ENCODE results near the gene HES2. TPM values are rescaled to one million over a fixed set of nuclear protein-coding genes. Genes with fewer than 3 reads are reported as not detected.

HES2 gene
- total and polyA plus RNA-seq, 2 of the 4 experiments (the other 2 are of a cell fraction): not detected

GRCh38 chr1:6467744-6468688, 48.3 kb upstream of the HES2 start:
- Histone ChIP-seq H2BK15ac (ENCODE audit: low read depth, low read length) (no peak overlapping the region), H2AK9ac (replicated peaks; ENCODE audit: low read depth, low read length, poor library complexity) (no peak overlapping the region), H3K9me1 (ENCODE audit: insufficient read depth, low read length) (no peaks in the 10 kb centered on the region), H3K4me1 (ENCODE audit: control insufficient read depth, insufficient read depth, low read length) (no peaks in the 10 kb centered on the region), H3K79me1 (ENCODE audit: low read depth in 1 of 2, low read length in 2 of 2) (no peaks in the 10 kb centered on the region), H4K5ac (ENCODE audit: low read depth, low read length) (no peak overlapping the region), H3K27ac (ENCODE audit: insufficient read depth, low read length) (no peak overlapping the region), H3K9me3 (ENCODE audit: control insufficient read depth, insufficient read depth, low read length) (no peaks in the 10 kb centered on the region), H4K20me1 (ENCODE audit: insufficient read depth, low read length) (no peaks in the 10 kb centered on the region; the same call in 1 of the 2 replicates), H3K18ac (ENCODE audit: low read depth, low read length) (no peak overlapping the region), H3K23ac (ENCODE audit: low read depth, low read length) (no peak overlapping the region), H4K8ac (ENCODE audit: low read depth in 2 of 2, low read length in 2 of 2) (no peak overlapping the region), H3K4me2 (ENCODE audit: low read depth, low read length) (no peak overlapping the region), H2BK120ac (ENCODE audit: low read depth, low read length) (no peak overlapping the region), H2AK5ac (ENCODE audit: low read depth, low read length) (no peak overlapping the region), H3K56ac (ENCODE audit: extremely low read depth, insufficient read depth, low read length) (no peak overlapping the region), H4K91ac (ENCODE audit: insufficient read depth, low read depth, low read length) (no peak overlapping the region), H2AFZ (replicated peaks; ENCODE audit: low read length, poor library complexity) (no peak overlapping the region), H3K14ac (replicated peaks; ENCODE audit: low read depth, low read length) (no peak overlapping the region), H2BK20ac (ENCODE audit: low read depth, low read length) (no peak overlapping the region), H3K36me3 (ENCODE audit: control insufficient read depth, insufficient read depth, low read length) (peaks cover 42% of the 10 kb centered on the region), H3K4me3 (ENCODE audit: insufficient read depth, low read depth, low read length) (no peak overlapping the region), H3K9ac (ENCODE audit: low read depth, low read length) (no peak overlapping the region), H2BK5ac (ENCODE audit: low read depth, low read length, poor library complexity, severe bottlenecking) (no peak overlapping the region), H3K4ac (ENCODE audit: low read depth, low read length) (no peak overlapping the region), H3K27me3 (ENCODE audit: control insufficient read depth, insufficient read depth, low read length) (no peaks in the 10 kb centered on the region)
- ChIA-PET POLR2A (ENCODE audit: unreplicated experiment) (no interaction called here), CTCF (no interaction called here)
- DNase-seq (no peak), ATAC-seq (ENCODE audit: low read depth) (no peak)
- WGBS, 2 experiments (ENCODE audit: extremely low coverage in 2 of 2, insufficient read length in 1 of 2): 90% methylated on average over 9 of the region's 30 CpGs; no CpG with 5 or more reads in 1 of the 2 experiments
- in situ Hi-C loops (cut with MboI; ENCODE audit: low sequenced_read_pairs): no loop called here
- TF ChIP-seq CHD1 (IDR thresholded peaks at IDR 0.05; ENCODE audit: low read depth, low read length) (no peak), FOS (IDR thresholded peaks at IDR 0.05; ENCODE audit: low read depth, low read length) (no peak), MAFK (IDR thresholded peaks at IDR 0.05; ENCODE audit: low read depth, low read length) (no peak), SMC3 (IDR thresholded peaks at IDR 0.05; ENCODE audit: low read depth, low read length) (no peak), RFX5 (IDR thresholded peaks at IDR 0.05; ENCODE audit: low read depth, low read length) (no peak)
- TF ChIP-seq, protein P1, sequence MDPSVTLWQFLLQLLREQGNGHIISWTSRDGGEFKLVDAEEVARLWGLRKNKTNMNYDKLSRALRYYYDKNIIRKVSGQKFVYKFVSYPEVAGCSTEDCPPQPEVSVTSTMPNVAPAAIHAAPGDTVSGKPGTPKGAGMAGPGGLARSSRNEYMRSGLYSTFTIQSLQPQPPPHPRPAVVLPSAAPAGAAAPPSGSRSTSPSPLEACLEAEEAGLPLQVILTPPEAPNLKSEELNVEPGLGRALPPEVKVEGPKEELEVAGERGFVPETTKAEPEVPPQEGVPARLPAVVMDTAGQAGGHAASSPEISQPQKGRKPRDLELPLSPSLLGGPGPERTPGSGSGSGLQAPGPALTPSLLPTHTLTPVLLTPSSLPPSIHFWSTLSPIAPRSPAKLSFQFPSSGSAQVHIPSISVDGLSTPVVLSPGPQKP (IDR thresholded peaks at IDR 0.05; ENCODE audit: borderline replicate concordance, low read depth, low read length): no peak
- dilution Hi-C loops (cut with HindIII; ENCODE audit: low sequenced_read_pairs, unreplicated experiment): no loop called here
- no TSS peak for BruUV-seq (replicated peaks)
- intact Hi-C loops (cut with micrococcal nuclease): no loop called here
